ENCODE measurements around the gene ASB4.

GRCh38 chr7:95579318-95579717 is 93.6 kb downstream of the ASB4 start:
- TF ChIP-seq EZH2 (IDR thresholded peaks at IDR 0.05; ENCODE audit: borderline replicate concordance, low read depth, low read length, severe bottlenecking) = no peak
- TF ChIP-seq, protein P1, sequence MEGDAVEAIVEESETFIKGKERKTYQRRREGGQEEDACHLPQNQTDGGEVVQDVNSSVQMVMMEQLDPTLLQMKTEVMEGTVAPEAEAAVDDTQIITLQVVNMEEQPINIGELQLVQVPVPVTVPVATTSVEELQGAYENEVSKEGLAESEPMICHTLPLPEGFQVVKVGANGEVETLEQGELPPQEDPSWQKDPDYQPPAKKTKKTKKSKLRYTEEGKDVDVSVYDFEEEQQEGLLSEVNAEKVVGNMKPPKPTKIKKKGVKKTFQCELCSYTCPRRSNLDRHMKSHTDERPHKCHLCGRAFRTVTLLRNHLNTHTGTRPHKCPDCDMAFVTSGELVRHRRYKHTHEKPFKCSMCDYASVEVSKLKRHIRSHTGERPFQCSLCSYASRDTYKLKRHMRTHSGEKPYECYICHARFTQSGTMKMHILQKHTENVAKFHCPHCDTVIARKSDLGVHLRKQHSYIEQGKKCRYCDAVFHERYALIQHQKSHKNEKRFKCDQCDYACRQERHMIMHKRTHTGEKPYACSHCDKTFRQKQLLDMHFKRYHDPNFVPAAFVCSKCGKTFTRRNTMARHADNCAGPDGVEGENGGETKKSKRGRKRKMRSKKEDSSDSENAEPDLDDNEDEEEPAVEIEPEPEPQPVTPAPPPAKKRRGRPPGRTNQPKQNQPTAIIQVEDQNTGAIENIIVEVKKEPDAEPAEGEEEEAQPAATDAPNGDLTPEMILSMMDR (IDR thresholded peaks at IDR 0.05; ENCODE audit: extremely low read depth in 1 of 2, insufficient read depth in 1 of 2, low read depth in 1 of 2, low read length in 2 of 2) = no peak

Data from endothelial cell of umbilical vein (primary cell).